ENCODE measurements around the gene MUSTN1. TPM values are rescaled to one million over a fixed set of nuclear protein-coding genes. Genes with fewer than 3 reads are reported as not detected.

MUSTN1 gene
- total and polyA plus RNA-seq, 2 of the 13 experiments (the other 11 are each of a cell fraction or from before 2014, with no cell fraction given) = 0.84 to 1.4 TPM

- Histone ChIP-seq H3K9me3 (ENCODE audit: low read length) (no peaks in the 10 kb centered on the region), H3K36me3 (replicated peaks in 1 of 2; ENCODE audit: control insufficient read depth in 1 of 2, insufficient read depth in 2 of 2, low read length in 2 of 2) (no peaks in the 10 kb centered on the region), H3K27me3 (ENCODE audit: control insufficient read depth in 1 of 2, insufficient read depth in 2 of 2, low read length in 2 of 2) (no peaks in the 10 kb centered on the region), H3K4me1 (ENCODE audit: insufficient read depth, low read length) (peaks cover 27% of the 10 kb centered on the region), H3K4me3 (replicated peaks in 1 of 3; ENCODE audit: insufficient read depth in 1 of 3, low read depth in 2 of 3, low read length in 3 of 3) (no peak overlapping the region), H3K9ac (ENCODE audit: insufficient read depth, low read depth, low read length) (no peak overlapping the region), H3K4me2 (ENCODE audit: low read depth, low read length) (no peak overlapping the region), H3K79me2 (ENCODE audit: insufficient read depth, low read length) (no peaks in the 10 kb centered on the region), H4K20me1 (ENCODE audit: insufficient read depth, low read length) (no peaks in the 10 kb centered on the region), H2AFZ (ENCODE audit: low read length) (no peak overlapping the region), H3K27ac (ENCODE audit: extremely low read length, insufficient read depth, low read length) (no peak overlapping the region)
- BruUV-seq (replicated peaks) = no TSS peak
- no peak for TF ChIP-seq KLF12 (CRISPR knock-in tag; IDR thresholded peaks at IDR 0.05; ENCODE audit: borderline replicate concordance)
- TF ChIP-seq ZNF597 (CRISPR knock-in tag; IDR thresholded peaks at IDR 0.05) = no peak
- no peak for TF ChIP-seq ZSCAN20 (CRISPR knock-in tag; IDR thresholded peaks at IDR 0.05; ENCODE audit: borderline replicate concordance)
- no peak for TF ChIP-seq PHF5A (CRISPR knock-in tag; IDR thresholded peaks at IDR 0.05; ENCODE audit: low read depth, unreplicated experiment)
- TF ChIP-seq RFX3 (CRISPR knock-in tag; IDR thresholded peaks at IDR 0.05) = no peak
- no peak for TF ChIP-seq ZSCAN31 (CRISPR knock-in tag; IDR thresholded peaks at IDR 0.05; ENCODE audit: low read depth)
- no peak for TF ChIP-seq PCBP1 (IDR thresholded peaks at IDR 0.05; ENCODE audit: borderline replicate concordance, low read depth, low read length)
- no peak for TF ChIP-seq LCORL (IDR thresholded peaks at IDR 0.05)
- no peak for TF ChIP-seq LCORL (CRISPR knock-in tag; IDR thresholded peaks at IDR 0.05)
- no peak for FAIRE-seq
- POLR2A ChIA-PET = no interaction called here
- no peak for ATAC-seq
- WGBS (ENCODE audit: low lambda C conversion rate) = 87% methylated on average over 5 of the region's 5 CpGs
- intact Hi-C loops (cut with micrococcal nuclease; ENCODE audit: unreplicated experiment) = no loop called here
- no peak for DNase-seq (ENCODE audit: low spot score)
- CTCF ChIA-PET (ENCODE audit: low intra/inter-chr PET ratio, low total read pairs) = no interaction called here
- in situ Hi-C loops (cut with HindIII; ENCODE audit: extremely low pct_ligation_motif_present, low pct_unique_long_range_greater_than_20kb) = no loop called here
Observed at GRCh38 chr3:52836471-52836845, 1.6 kb upstream of the MUSTN1 start.
